WI38 (cell line): Measurements from ENCODE around the gene IRS1.

Experiments used
- H3K4me3 ChIP-seq: 2 replicates; pipeline ENCODE4 v1.5.1; 2011; ENCODE audit warnings: low read depth, mild to moderate bottlenecking, control low read depth, low read length
- TF ChIP-seq, protein P1 (sequence below): IDR thresholded peaks from 2 replicates; pipeline ENCODE4 v1.5.1; 2012; ENCODE audit warnings: low read depth, mild to moderate bottlenecking, control low read depth, low read length

IRS1 gene

DNA sequence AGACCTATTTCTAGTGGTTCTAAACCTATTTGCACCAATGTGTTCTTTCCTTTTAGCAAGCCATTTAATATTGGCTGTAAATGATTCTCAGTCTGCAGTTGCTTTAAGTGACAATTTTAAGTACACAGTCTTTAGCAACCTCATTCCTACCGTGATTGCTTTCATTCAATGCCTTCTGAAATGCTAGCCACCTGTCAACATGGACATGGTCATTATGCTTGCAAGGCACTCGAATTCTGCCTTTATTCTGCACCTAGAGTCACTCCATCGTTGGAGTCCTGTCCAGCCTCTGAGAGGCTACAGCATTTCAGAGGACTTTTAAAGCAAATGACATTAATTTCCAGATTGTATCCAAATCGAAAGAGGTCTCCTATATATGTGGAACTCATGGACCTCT, 115.1 kb downstream of the IRS1 start:
- TF ChIP-seq, protein P1, sequence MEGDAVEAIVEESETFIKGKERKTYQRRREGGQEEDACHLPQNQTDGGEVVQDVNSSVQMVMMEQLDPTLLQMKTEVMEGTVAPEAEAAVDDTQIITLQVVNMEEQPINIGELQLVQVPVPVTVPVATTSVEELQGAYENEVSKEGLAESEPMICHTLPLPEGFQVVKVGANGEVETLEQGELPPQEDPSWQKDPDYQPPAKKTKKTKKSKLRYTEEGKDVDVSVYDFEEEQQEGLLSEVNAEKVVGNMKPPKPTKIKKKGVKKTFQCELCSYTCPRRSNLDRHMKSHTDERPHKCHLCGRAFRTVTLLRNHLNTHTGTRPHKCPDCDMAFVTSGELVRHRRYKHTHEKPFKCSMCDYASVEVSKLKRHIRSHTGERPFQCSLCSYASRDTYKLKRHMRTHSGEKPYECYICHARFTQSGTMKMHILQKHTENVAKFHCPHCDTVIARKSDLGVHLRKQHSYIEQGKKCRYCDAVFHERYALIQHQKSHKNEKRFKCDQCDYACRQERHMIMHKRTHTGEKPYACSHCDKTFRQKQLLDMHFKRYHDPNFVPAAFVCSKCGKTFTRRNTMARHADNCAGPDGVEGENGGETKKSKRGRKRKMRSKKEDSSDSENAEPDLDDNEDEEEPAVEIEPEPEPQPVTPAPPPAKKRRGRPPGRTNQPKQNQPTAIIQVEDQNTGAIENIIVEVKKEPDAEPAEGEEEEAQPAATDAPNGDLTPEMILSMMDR: no peak
- no peak overlapping the region for H3K4me3 ChIP-seq

DNA sequence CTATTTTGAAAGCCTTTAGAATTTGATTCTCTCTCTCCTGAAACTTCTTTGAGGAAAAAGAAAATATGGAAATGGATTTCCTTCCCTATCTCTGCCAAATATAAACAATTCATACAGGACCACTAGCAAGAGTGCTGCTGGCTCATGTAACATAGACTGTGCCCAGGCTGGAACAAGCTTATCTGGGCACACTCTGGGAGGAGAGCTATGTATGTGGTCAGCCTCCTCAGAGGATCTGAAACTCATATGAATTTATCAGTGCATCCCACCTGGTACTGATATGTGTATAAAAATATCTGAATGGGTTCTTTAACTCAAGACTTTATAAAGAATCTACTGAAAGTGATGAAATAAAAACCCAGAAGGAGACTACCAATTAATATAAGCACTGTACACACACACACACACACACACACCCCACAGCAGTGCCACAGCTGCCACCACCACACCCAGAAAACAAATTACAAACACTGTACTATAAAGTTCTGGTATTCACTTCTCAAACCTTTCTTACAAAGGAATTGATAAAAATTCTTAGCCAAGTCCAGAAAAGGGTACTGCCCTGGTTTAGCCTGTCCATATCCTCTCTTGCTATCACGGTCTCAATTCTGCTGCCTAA, 115.6 kb downstream of the IRS1 start:
- no peak overlapping the region for H3K4me3 ChIP-seq
- TF ChIP-seq, protein P1: no peak

DNA sequence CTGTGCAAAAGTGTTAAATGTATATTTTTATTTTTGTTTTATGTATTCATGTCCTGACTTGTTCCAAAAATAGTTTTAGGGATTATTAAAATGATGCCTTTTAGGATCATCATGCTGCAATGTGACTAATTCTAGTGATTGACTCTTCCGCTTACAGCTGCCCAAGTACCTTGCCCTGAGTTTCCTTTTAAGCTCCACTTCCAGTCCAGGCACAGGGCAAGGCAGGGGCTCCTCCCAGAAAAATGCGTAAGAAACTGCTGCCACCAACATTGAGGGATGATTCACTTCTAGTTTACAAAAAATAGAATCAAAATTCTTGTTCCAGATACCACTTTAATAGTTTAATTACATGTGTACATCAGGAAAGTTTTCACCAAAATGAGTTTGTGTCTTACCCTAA, 116.4 kb downstream of the IRS1 start:
- no peak overlapping the region for H3K4me3 ChIP-seq
- TF ChIP-seq, protein P1: no peak
